Skeletal muscle tissue (tissue), 4 donors: ENCODE measurements around the gene TEX264. TPM values are rescaled to one million over a fixed set of nuclear protein-coding genes. Genes with fewer than 3 reads are reported as not detected.
A peak's percentile ranks its signal among the peaks of the same experiment; 100 is the strongest.

Source experiments
- H3K27ac ChIP-seq: one replicate; pipeline ENCODE4 v1.7.0; 2013; ENCODE audit warnings: mild to moderate bottlenecking, low read depth, low read length, inconsistent platforms
- H3K27me3 ChIP-seq, 3 donors: one replicate each; pipeline ENCODE4 v1.7.0; 2013; ENCODE audit warnings: low read length in 3 of 3; ENCODE audit not compliant: control insufficient read depth in 3 of 3, insufficient read depth in 3 of 3
- H3K36me3 ChIP-seq, 3 donors: one replicate each; pipeline ENCODE4 v1.7.0; 2013; ENCODE audit warnings: low read length in 3 of 3; ENCODE audit not compliant: control insufficient read depth in 3 of 3, insufficient read depth in 3 of 3
- H3K4me1 ChIP-seq, 3 donors: one replicate each; pipeline ENCODE4 v1.7.0; 2013; ENCODE audit warnings: low read length in 3 of 3, mild to moderate bottlenecking in 3 of 3; ENCODE audit not compliant: control insufficient read depth in 3 of 3, insufficient read depth in 3 of 3
- H3K4me3 ChIP-seq, 3 donors: one replicate each; pipeline ENCODE4 v1.7.0; 2013; ENCODE audit warnings: low read length in 3 of 3
- H3K9ac ChIP-seq, 3 donors: one replicate each; pipeline ENCODE4 v1.7.0; 2013; ENCODE audit warnings: low read length in 3 of 3, mild to moderate bottlenecking in 3 of 3, moderate library complexity in 2 of 3, low read depth in 1 of 3
- H3K9me3 ChIP-seq, 3 donors: one replicate each; pipeline ENCODE4 v1.7.0; 2013; ENCODE audit warnings: low read length in 3 of 3; ENCODE audit not compliant: control insufficient read depth in 3 of 3
- total RNA-seq: library from RNA; depleted of rRNA; stranded (reverse); fragments of >200 nt; gene quantifications from one replicate; pipeline ENCODE4 v1.2.3, GENCODE V29; 2014
- donor health status: Osteomylitis.

Gene TEX264
- total RNA-seq, 1 donor from 2014 or later: 22.4 TPM

- Histone ChIP-seq H3K9ac (no peak overlapping the region), H3K27ac (no peak overlapping the region), H3K4me1 (peaks cover 33 to 69% (median 38%) of the 10 kb centered on the region in 3 donors), H3K9me3 (no peaks in the 10 kb centered on the region), H3K4me3 (no peak overlapping the region), H3K36me3 (peaks cover 14 to 37% (median 32%) of the 10 kb centered on the region in 3 donors), H3K27me3 (no peaks in the 10 kb centered on the region)
Measured at GRCh38 chr3:51673802-51674654, 3.0 kb downstream of the TEX264 start.

GRCh38 chr3:51675201-51675611, 4.2 kb downstream of the TEX264 start:
- peaks cover 26 to 64% (median 40%) of the 10 kb centered on the region in 3 donors for H3K4me1 ChIP-seq
- no peak overlapping the region for H3K27ac ChIP-seq
- H3K9me3 ChIP-seq: no peaks in the 10 kb centered on the region
- H3K36me3 ChIP-seq: peaks cover 14 to 41% (median 38%) of the 10 kb centered on the region in 3 donors
- H3K9ac ChIP-seq: peak overlapping the region in 2 of 3 donors; percentile 33 to 61
- H3K4me3 ChIP-seq: no peak overlapping the region
- H3K27me3 ChIP-seq: no peaks in the 10 kb centered on the region

- Histone ChIP-seq H3K9me3 (no peaks in the 10 kb centered on the region), H3K4me3 (no peak overlapping the region), H3K27me3 (no peaks in the 10 kb centered on the region), H3K27ac (no peak overlapping the region), H3K36me3 (peaks cover 14 to 43% (median 38%) of the 10 kb centered on the region in 3 donors), H3K9ac (no peak overlapping the region), H3K4me1 (peaks cover 29 to 64% (median 43%) of the 10 kb centered on the region in 3 donors)
Measured at GRCh38 chr3:51676102-51676640, 5.1 kb downstream of the TEX264 start.

GRCh38 chr3:51677358-51677757, 6.3 kb downstream of the TEX264 start:
- H3K4me1 ChIP-seq: peaks cover 29 to 67% (median 48%) of the 10 kb centered on the region in 3 donors
- H3K27me3 ChIP-seq: no peaks in the 10 kb centered on the region
- H3K36me3 ChIP-seq: peaks cover 14 to 44% (median 38%) of the 10 kb centered on the region in 3 donors
- H3K9ac ChIP-seq: peak overlapping the region in 1 of 3 donors; percentile 33
- H3K27ac ChIP-seq: no peak overlapping the region
- H3K9me3 ChIP-seq: no peaks in the 10 kb centered on the region
- no peak overlapping the region for H3K4me3 ChIP-seq

- peak overlapping the region in 1 of 3 donors; percentile 16 for H3K9ac ChIP-seq
- H3K4me3 ChIP-seq: no peak overlapping the region
- no peaks in the 10 kb centered on the region for H3K27me3 ChIP-seq
- no peaks in the 10 kb centered on the region for H3K9me3 ChIP-seq
- H3K36me3 ChIP-seq: peaks cover 14 to 44% (median 38%) of the 10 kb centered on the region in 3 donors
- H3K27ac ChIP-seq: no peak overlapping the region
- peaks cover 26 to 62% (median 48%) of the 10 kb centered on the region in 3 donors for H3K4me1 ChIP-seq
Measured at GRCh38 chr3:51678186-51678585, 7.1 kb downstream of the TEX264 start.

- Histone ChIP-seq H3K4me3 (no peak overlapping the region), H3K27ac (no peak overlapping the region), H3K4me1 (peaks cover 26 to 57% (median 50%) of the 10 kb centered on the region in 3 donors), H3K9ac (peak overlapping the region in 1 of 3 donors; percentile 16), H3K27me3 (no peaks in the 10 kb centered on the region), H3K9me3 (no peaks in the 10 kb centered on the region), H3K36me3 (peaks cover 14 to 44% (median 41%) of the 10 kb centered on the region in 3 donors)
Measured at GRCh38 chr3:51678641-51679040, 7.6 kb downstream of the TEX264 start.

GRCh38 chr3:51679318-51679717, 8.3 kb downstream of the TEX264 start:
- H3K27ac ChIP-seq: no peak overlapping the region
- peaks cover 29 to 53% (median 52%) of the 10 kb centered on the region in 3 donors for H3K4me1 ChIP-seq
- peaks cover 14 to 47% (median 46%) of the 10 kb centered on the region in 3 donors for H3K36me3 ChIP-seq

GRCh38 chr3:51679777-51680176, 8.7 kb downstream of the TEX264 start:
- H3K4me1 ChIP-seq: peaks cover 29 to 55% (median 51%) of the 10 kb centered on the region in 3 donors
- no peak overlapping the region for H3K4me3 ChIP-seq
- no peaks in the 10 kb centered on the region for H3K27me3 ChIP-seq
- H3K9me3 ChIP-seq: no peaks in the 10 kb centered on the region
- no peak overlapping the region for H3K27ac ChIP-seq
- peak overlapping the region in 1 of 3 donors; percentile 16 for H3K9ac ChIP-seq
- peaks cover 19 to 47% (median 46%) of the 10 kb centered on the region in 3 donors for H3K36me3 ChIP-seq

More at GRCh38 chr3:51679318-51679717, 8.3 kb downstream of the TEX264 start:
- Histone ChIP-seq H3K9ac (no peak overlapping the region), H3K4me3 (no peak overlapping the region), H3K27me3 (no peaks in the 10 kb centered on the region), H3K9me3 (no peaks in the 10 kb centered on the region)

- Histone ChIP-seq H3K36me3 (peaks cover 23 to 47% (median 45%) of the 10 kb centered on the region in 3 donors), H3K27ac (peak overlapping the region; percentile 22), H3K9me3 (no peaks in the 10 kb centered on the region), H3K4me1 (peaks cover 29 to 55% (median 52%) of the 10 kb centered on the region in 3 donors), H3K4me3 (no peak overlapping the region), H3K9ac (peak overlapping the region in 2 of 3 donors; percentile 27 to 45), H3K27me3 (no peaks in the 10 kb centered on the region)
Measured at GRCh38 chr3:51680196-51680595, 9.1 kb downstream of the TEX264 start.
